Occipital lobe (tissue), 2 donors: Measurements from ENCODE around the gene DES. TPM values are rescaled to one million over a fixed set of nuclear protein-coding genes. Genes with fewer than 3 reads are reported as not detected.

ENCODE experiments used
- DNase-seq: peaks from one replicate; lab custom pipeline; 2025; lab: John Stamatoyannopoulos, UW
- total RNA-seq: library from RNA; depleted of rRNA; stranded (reverse); fragments of >200 nt; gene quantifications from one replicate; pipeline ENCODE4 v1.2.3, GENCODE V29; 2014

Gene DES
- total RNA-seq, 1 donor from 2014 or later: 2.3 TPM

DNA sequence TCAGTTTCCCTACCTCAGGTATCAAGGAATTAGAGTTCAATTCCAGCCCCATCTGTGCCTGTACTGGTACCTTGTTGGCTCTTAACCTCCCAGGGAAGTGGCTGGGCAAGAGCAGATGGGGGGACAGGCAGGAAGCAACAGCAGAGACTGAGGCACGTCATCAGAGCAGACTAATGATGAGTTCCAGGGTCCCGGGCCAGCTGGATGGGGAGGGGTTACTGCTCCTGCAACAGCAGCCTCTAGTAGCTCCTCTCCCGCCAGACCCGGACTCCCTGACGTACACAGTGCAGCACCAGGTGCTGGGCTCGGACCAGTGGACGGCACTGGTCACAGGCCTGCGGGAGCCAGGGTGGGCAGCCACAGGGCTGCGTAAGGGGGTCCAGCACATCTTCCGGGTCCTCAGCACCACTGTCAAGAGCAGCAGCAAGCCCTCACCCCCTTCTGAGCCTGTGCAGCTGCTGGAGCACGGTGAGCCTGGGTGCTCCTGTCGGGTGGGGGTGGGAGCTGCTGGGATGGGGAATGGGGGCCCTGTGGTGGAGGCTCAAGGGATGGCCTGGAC lies 54.5 kb downstream of the DES start:
- DNase-seq: no peak

- no peak for DNase-seq
These were observed 55.3 kb downstream of the DES start for GRCh38 chr2:219473511-219473910.

- no peak for DNase-seq
These were observed 56.3 kb downstream of the DES start for GRCh38 chr2:219474285-219475060.

- no peak for DNase-seq
These were observed 57.1 kb downstream of the DES start for GRCh38 chr2:219475278-219475677.

DNA sequence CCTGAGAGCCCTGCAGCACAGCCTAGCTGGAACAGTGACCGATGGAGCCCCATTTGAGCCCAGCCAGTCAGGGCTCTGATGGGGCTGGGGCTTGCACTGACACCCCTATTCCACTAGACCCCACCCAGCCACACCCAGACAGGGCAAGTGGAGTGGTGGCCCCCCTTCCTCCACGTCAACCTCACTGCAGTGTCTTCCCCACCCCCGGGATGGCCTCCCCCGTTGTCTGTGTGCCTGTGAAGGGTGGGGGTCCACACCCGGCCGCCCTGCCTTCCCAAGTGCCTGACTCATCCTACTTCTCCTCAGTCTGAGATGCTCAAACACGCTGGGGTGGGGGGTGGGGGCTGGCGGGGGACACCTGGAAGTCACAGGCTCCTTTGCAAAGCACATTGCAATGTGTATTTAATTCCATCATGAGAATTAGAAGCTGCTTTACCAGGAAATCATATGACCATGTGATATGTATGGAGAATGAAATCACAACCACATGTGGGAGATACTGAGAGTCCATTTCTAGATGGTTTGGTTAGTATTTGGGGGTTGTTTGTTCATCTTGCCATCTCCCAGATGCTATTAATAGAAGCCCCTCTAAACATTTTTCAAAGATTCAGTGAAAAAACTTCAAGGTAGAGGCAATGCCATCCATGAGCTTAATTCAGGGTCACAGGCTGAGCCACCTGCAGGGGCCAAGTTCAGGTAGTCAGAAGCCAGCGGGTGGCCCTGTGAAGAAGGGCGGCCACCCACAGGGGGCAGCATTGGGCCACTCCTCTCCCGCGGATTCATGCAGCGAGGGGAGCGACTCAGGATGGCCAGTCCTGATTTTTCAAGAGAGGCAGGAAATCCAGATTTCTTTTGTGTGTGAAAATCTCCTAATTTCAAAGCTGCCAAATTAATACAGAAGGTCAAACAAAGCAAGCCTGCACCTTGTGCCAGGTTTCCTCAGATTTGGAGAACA lies 57.8 kb downstream of the DES start:
- DNase-seq: peak; percentile 23

Other genes with a start within 250 kb of the DES start
- 0.31 TPM for gene SLC23A3, start 248.3 kb upstream of the DES start, total RNA-seq
- gene CNPPD1, start 241.5 kb upstream of the DES start, total RNA-seq: 39.3 TPM
- 73.8 TPM for gene RETREG2, start 240.1 kb upstream of the DES start, total RNA-seq
- 14.5 TPM for gene ZFAND2B, start 211.6 kb upstream of the DES start, total RNA-seq
- gene ABCB6, start 199.4 kb upstream of the DES start, total RNA-seq: 32.0 TPM
- 24.5 TPM for gene ATG9A, start 188.7 kb upstream of the DES start, total RNA-seq
- gene ANKZF1, start 188.6 kb upstream of the DES start, total RNA-seq: 40.4 TPM
- 2.7 TPM for gene GLB1L, start 172.9 kb upstream of the DES start, total RNA-seq
- 15.4 TPM for gene STK16, start 172.9 kb upstream of the DES start, total RNA-seq
- not detected for gene TUBA4B, start 165.1 kb upstream of the DES start, total RNA-seq
- gene TUBA4A, start 164.5 kb upstream of the DES start, total RNA-seq: 2.7 TPM
- 73.2 TPM for gene DNAJB2, start 139.0 kb upstream of the DES start, total RNA-seq
- gene PTPRN, start 109.0 kb upstream of the DES start, total RNA-seq: 32.6 TPM
- gene RESP18, start 85.6 kb upstream of the DES start, total RNA-seq: not detected
- gene DNPEP, start 30.5 kb upstream of the DES start, total RNA-seq: 17.5 TPM
- gene SPEG, start 16.5 kb downstream of the DES start, total RNA-seq: 14.2 TPM
- 7.5 TPM for gene GMPPA, start 80.5 kb downstream of the DES start, total RNA-seq
- gene ASIC4, start 96.1 kb downstream of the DES start, total RNA-seq: 8.3 TPM
- 25.9 TPM for gene CHPF, start 125.4 kb downstream of the DES start, total RNA-seq
- 14.0 TPM for gene TMEM198, start 125.7 kb downstream of the DES start, total RNA-seq
- gene OBSL1, start 153.2 kb downstream of the DES start, total RNA-seq: 39.9 TPM
- not detected for gene INHA, start 153.9 kb downstream of the DES start, total RNA-seq
- gene STK11IP, start 179.5 kb downstream of the DES start, total RNA-seq: 14.7 TPM
- 32.1 TPM for gene SLC4A3, start 209.3 kb downstream of the DES start, total RNA-seq